Stimulated activated naive B cell treated with anti-CD40 and anti-IgM and Interleukin-4, amounts not matched to agents 10 μg/mL and 1 μg/mL and 100 μg/mL, for 72 hours (primary cell): ENCODE measurements around the gene SCAF4.
"Not testable (repeated sequence)": the region's sequence is repeated elsewhere in the genome, so short reads cannot be mapped to it uniquely, and the experiment has no call there.

Source experiments
- ATAC-seq, 2 donors: fragments of 150-1000 bp; cut with Tn5 transposase; replicated peaks; 2 replicates each; pipeline ENCODE4 v1.10.0; 2021; ENCODE audit warnings: moderate library complexity in 1 of 2
- DNase-seq: peaks from one replicate; pipeline ENCODE4 v3.0.0; 2021
- H3K27ac Mint-ChIP-seq: one replicate; pipeline ENCODE4 v1.8.0; 2022; ENCODE audit warnings: mild to moderate bottlenecking, mixed read lengths
- H3K27me3 Mint-ChIP-seq, 2 donors: one replicate each; pipeline ENCODE4 v1.8.0; 2022; ENCODE audit warnings: mixed read lengths in 2 of 2
- H3K36me3 Mint-ChIP-seq, 2 donors: one replicate each; pipeline ENCODE4 v1.8.0; 2022; ENCODE audit warnings: mixed read lengths in 2 of 2, mild to moderate bottlenecking in 1 of 2
- H3K4me1 Mint-ChIP-seq, 2 donors: one replicate each; pipeline ENCODE4 v1.8.0; 2022; ENCODE audit warnings: mixed read lengths in 2 of 2, mild to moderate bottlenecking in 1 of 2
- H3K4me3 Mint-ChIP-seq, 2 donors: one replicate each; pipeline ENCODE4 v1.8.0; 2022; ENCODE audit warnings: mild to moderate bottlenecking in 2 of 2, mixed read lengths in 2 of 2, moderate library complexity in 1 of 2
- H3K9me3 Mint-ChIP-seq, 2 donors: one replicate each; pipeline ENCODE4 v1.8.0; 2022; ENCODE audit warnings: mixed read lengths in 2 of 2, mild to moderate bottlenecking in 1 of 2

Gene SCAF4

GRCh38 chr21:31753949-31754707 is 22.2 kb upstream of the SCAF4 start:
- Mint-ChIP-seq H3K27me3 (no peaks in the 10 kb centered on the region), H3K4me1 (no peaks in the 10 kb centered on the region), H3K9me3 (no peaks in the 10 kb centered on the region), H3K4me3 (no peak overlapping the region), H3K27ac (no peak overlapping the region), H3K36me3 (no peaks in the 10 kb centered on the region)
- DNase-seq (no peak), ATAC-seq (no peak)

- H3K36me3 Mint-ChIP-seq, result no peaks in the 10 kb centered on the region
- H3K27me3 Mint-ChIP-seq, result no peaks in the 10 kb centered on the region
- no peaks in the 10 kb centered on the region for H3K9me3 Mint-ChIP-seq
- no peaks in the 10 kb centered on the region for H3K4me1 Mint-ChIP-seq
- H3K4me3 Mint-ChIP-seq, result no peak overlapping the region
- no peak for ATAC-seq
- DNase-seq, result no peak
- no peak overlapping the region for H3K27ac Mint-ChIP-seq
These were observed 21.0 kb upstream of the SCAF4 start for GRCh38 chr21:31752967-31753366.

- Mint-ChIP-seq H3K27me3 (no peaks in the 10 kb centered on the region), H3K4me1 (no peaks in the 10 kb centered on the region), H3K27ac (no peak overlapping the region), H3K9me3 (no peaks in the 10 kb centered on the region), H3K4me3 (no peak overlapping the region), H3K36me3 (no peaks in the 10 kb centered on the region)
- ATAC-seq, result no peak
- DNase-seq, result no peak
These were observed 20.4 kb upstream of the SCAF4 start for GRCh38 chr21:31752352-31752751.

- no peaks in the 10 kb centered on the region for H3K27me3 Mint-ChIP-seq
- no peak overlapping the region for H3K4me3 Mint-ChIP-seq
- H3K9me3 Mint-ChIP-seq, result peaks cover 0 to 3% of the 10 kb centered on the region in 2 donors
- no peak overlapping the region for H3K27ac Mint-ChIP-seq
- H3K4me1 Mint-ChIP-seq, result peaks cover 0 to 2% of the 10 kb centered on the region in 2 donors
- peaks cover 4 to 6% of the 10 kb centered on the region in 2 donors for H3K36me3 Mint-ChIP-seq
- DNase-seq, result no peak
- ATAC-seq, result no peak
These were observed 18.9 kb upstream of the SCAF4 start for GRCh38 chr21:31750843-31751242.

- no peaks in the 10 kb centered on the region for H3K27me3 Mint-ChIP-seq
- H3K4me1 Mint-ChIP-seq, result peaks cover 14 to 26% of the 10 kb centered on the region in 2 donors
- DNase-seq, result no peak
- H3K36me3 Mint-ChIP-seq, result peaks cover 10 to 13% of the 10 kb centered on the region in 2 donors
- peaks cover 0 to 10% of the 10 kb centered on the region in 2 donors for H3K9me3 Mint-ChIP-seq
- no peak overlapping the region for H3K27ac Mint-ChIP-seq
- no peak overlapping the region for H3K4me3 Mint-ChIP-seq
- ATAC-seq, result peak in 1 of 2 donors; percentile 29
These were observed 12.4 kb upstream of the SCAF4 start for GRCh38 chr21:31744182-31744800.

GRCh38 chr21:31743712-31744111 is 11.8 kb upstream of the SCAF4 start:
- Mint-ChIP-seq H3K4me3 (no peak overlapping the region), H3K27ac (no peak overlapping the region), H3K4me1 (peaks cover 14 to 26% of the 10 kb centered on the region in 2 donors), H3K27me3 (no peaks in the 10 kb centered on the region), H3K9me3 (peaks cover 0 to 10% of the 10 kb centered on the region in 2 donors), H3K36me3 (peaks cover 10 to 13% of the 10 kb centered on the region in 2 donors)
- no peak for ATAC-seq
- DNase-seq, result no peak

- Mint-ChIP-seq H3K4me1 (peaks cover 20 to 26% of the 10 kb centered on the region in 2 donors), H3K27me3 (no peaks in the 10 kb centered on the region), H3K4me3 (no peak overlapping the region), H3K27ac (no peak overlapping the region), H3K9me3 (peaks cover 0 to 8% of the 10 kb centered on the region in 2 donors), H3K36me3 (peaks cover 8 to 10% of the 10 kb centered on the region in 2 donors)
- DNase-seq, result no peak
- ATAC-seq, result no peak
These were observed 9.2 kb upstream of the SCAF4 start for GRCh38 chr21:31741116-31741515.

GRCh38 chr21:31737586-31738397 is 5.9 kb upstream of the SCAF4 start:
- not testable (repeated sequence) for DNase-seq, H3K36me3 Mint-ChIP-seq, H3K27me3 Mint-ChIP-seq, H3K4me3 Mint-ChIP-seq, H3K27ac Mint-ChIP-seq, ATAC-seq, H3K9me3 Mint-ChIP-seq
- peaks cover 6 to 21% of the 10 kb centered on the region in 2 donors for H3K4me1 Mint-ChIP-seq

GRCh38 chr21:31735511-31735992 is 3.6 kb upstream of the SCAF4 start:
- Mint-ChIP-seq H3K36me3 (no peaks in the 10 kb centered on the region), H3K9me3 (no peaks in the 10 kb centered on the region), H3K4me3 (peak overlapping the region; percentile 22 to 38), H3K27ac (peak overlapping the region; percentile 78), H3K4me1 (peaks cover 5 to 21% of the 10 kb centered on the region in 2 donors), H3K27me3 (no peaks in the 10 kb centered on the region)
- DNase-seq (no peak), ATAC-seq (peak in 1 of 2 donors; percentile 16)

GRCh38 chr21:31733551-31734149 is 1.7 kb upstream of the SCAF4 start:
- H3K9me3 Mint-ChIP-seq, result no peaks in the 10 kb centered on the region
- H3K27ac Mint-ChIP-seq, result no peak overlapping the region
- H3K27me3 Mint-ChIP-seq, result no peaks in the 10 kb centered on the region
- ATAC-seq (no peak), DNase-seq (no peak)
- no peak overlapping the region for H3K4me3 Mint-ChIP-seq
- peaks cover 0 to 20% of the 10 kb centered on the region in 2 donors for H3K4me1 Mint-ChIP-seq
- no peaks in the 10 kb centered on the region for H3K36me3 Mint-ChIP-seq

GRCh38 chr21:31732597-31733550 is 956 bp upstream of the SCAF4 start:
- DNase-seq, result no peak
- no peak overlapping the region for H3K27ac Mint-ChIP-seq

GRCh38 chr21:31731056-31731856 is 662 bp downstream of the SCAF4 start:
- H3K4me3 Mint-ChIP-seq, result peak overlapping the region in 1 of 2 donors; percentile 81
- peak; percentile 36 to 47 for ATAC-seq
- peaks cover 3 to 14% of the 10 kb centered on the region in 2 donors for H3K4me1 Mint-ChIP-seq
- DNase-seq, result peak; percentile 32
- peak overlapping the region; percentile 89 for H3K27ac Mint-ChIP-seq
- H3K27me3 Mint-ChIP-seq, result no peaks in the 10 kb centered on the region
- no peaks in the 10 kb centered on the region for H3K36me3 Mint-ChIP-seq
- H3K9me3 Mint-ChIP-seq, result no peaks in the 10 kb centered on the region

More at GRCh38 chr21:31732597-31733550, 956 bp upstream of the SCAF4 start:
- no peak for ATAC-seq
- H3K36me3 Mint-ChIP-seq, result no peaks in the 10 kb centered on the region
- H3K4me3 Mint-ChIP-seq, result no peak overlapping the region
- peaks cover 0 to 20% of the 10 kb centered on the region in 2 donors for H3K4me1 Mint-ChIP-seq
- no peaks in the 10 kb centered on the region for H3K9me3 Mint-ChIP-seq
- no peaks in the 10 kb centered on the region for H3K27me3 Mint-ChIP-seq
